ENCODE data around the gene NXPH3.

NXPH3 gene

DNA sequence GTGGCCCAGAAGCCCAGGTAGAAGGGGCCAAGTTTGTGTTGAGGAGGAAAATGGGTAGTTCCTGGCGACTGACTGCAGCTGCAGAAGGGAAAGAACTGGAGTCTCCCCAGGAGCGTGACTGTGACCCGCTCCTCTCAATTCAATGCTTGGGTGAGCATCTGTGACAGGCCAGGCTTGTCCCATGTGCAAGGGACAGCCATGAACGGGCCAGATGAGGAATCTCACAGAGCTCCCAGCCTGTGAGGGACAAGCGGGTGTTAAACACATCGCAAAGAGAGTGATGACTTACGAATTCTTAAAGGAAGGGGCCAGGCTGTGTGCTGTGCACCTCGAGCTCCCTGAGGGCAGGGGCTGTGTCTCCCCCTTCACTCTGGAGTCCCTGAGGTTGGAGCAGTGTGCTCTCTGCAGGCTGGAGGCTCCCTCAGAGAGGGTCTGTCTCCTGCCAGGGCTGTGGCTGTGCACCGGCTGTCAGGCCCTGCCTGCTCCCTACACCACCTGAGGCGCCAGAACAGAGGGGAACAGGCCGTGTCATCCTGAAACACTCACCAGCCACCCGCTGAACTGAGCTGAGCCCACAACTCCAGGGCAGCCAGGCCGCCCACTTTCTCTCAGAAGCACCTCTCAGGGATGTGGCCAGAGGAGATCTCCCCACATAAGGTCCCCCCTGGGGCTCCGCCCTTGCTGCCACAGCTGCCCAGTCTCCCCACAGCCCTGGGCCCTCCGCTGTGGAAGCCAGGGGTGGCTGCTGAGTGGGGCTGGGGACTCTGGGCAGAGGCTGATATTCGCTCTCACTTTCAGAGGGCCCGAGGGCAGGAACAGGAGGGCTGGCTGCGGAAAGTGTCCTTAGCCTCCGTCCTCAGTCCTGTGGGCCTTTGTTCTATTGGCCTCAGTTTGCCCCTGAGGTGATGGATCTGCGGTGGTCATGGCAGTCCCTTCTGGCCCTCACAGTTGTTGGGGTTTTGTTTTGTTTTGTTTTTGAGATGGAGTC, 25.7 kb upstream of the NXPH3 start:
- TF ChIP-seq GATA2 (IDR thresholded peaks at IDR 0.05; ENCODE audit: low read depth, low read length) = no peak
- no peak for TF ChIP-seq GATA3 (IDR thresholded peaks at IDR 0.05; ENCODE audit: low read depth, low read length)

DNA sequence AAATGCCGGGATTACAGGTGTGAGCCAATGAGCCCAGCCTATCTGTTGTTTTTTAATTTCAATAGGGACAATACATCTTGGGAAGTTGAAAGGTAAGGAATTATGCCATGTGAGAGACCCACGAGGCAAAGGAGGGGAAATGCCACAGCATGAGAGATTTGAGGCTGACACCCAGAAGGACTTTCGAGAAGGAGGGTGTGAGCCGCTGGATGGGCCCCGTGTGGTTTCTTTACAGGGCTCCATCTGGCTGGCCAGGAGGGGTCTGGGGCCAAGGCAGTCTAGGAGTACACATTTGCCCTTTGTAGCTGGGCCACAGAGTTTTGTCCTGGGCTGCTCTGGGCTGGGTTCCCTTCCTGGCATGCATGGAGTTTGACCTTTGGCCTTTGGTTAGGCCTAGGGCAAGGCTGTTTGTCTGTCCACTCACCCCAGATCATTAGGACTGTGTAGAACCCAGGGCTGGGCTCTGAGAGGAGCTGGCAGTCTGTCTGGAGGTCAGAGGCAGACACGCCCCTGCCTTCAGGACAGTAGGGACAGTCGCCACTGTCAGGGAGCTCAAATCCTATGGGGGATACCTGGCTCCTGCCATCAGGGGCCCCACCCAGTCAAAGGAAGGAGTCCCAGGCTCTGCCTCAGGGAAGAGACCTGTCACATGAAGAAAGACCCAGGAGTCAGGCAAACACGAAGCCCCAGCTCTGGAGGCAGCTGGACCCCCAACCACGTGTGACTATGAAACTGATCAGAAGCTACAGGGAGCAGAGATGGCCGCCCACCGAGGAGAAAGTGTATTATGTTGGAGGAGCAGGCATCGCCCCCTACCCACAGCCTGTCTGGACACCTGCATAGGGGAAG, 24.2 kb upstream of the NXPH3 start:
- TF ChIP-seq GATA2 (IDR thresholded peaks at IDR 0.05; ENCODE audit: low read depth, low read length) = no peak

DNA sequence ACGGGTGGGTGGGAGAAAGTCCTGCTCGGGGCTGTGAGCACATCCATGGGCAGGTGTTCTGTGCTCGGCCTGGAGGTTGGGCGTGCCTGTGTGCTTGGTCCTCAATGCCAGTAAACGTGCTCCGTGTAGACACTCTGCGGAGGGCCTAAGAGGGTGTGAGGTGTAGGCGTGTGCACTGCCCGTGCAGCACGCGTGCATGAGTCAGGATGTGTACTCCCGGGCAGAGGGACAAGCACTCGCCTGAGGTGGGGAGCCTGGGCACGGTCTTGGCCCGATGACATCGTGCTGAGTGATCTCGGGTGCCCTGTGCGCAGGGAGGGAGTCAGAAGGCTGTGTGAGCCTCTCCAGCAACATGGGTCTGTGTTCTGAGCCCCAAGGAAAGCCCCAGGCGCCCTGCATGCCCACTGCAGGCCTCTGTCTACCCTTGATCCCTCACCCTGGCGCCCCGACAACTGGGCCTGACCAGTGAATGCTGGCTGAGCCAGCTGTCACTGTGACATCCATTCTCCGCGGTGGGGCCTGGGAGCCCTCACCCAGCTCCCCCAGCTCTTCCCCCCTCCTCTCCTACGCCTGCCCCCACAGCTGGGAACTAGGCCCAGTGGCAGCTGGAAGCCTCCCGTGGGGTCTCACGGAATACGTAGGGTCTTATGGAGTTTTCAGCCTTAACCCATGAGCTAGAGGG, 23.5 kb upstream of the NXPH3 start:
- TF ChIP-seq GATA3 (IDR thresholded peaks at IDR 0.05; ENCODE audit: low read depth, low read length) = no peak
- no peak for TF ChIP-seq GATA2 (IDR thresholded peaks at IDR 0.05; ENCODE audit: low read depth, low read length)

DNA sequence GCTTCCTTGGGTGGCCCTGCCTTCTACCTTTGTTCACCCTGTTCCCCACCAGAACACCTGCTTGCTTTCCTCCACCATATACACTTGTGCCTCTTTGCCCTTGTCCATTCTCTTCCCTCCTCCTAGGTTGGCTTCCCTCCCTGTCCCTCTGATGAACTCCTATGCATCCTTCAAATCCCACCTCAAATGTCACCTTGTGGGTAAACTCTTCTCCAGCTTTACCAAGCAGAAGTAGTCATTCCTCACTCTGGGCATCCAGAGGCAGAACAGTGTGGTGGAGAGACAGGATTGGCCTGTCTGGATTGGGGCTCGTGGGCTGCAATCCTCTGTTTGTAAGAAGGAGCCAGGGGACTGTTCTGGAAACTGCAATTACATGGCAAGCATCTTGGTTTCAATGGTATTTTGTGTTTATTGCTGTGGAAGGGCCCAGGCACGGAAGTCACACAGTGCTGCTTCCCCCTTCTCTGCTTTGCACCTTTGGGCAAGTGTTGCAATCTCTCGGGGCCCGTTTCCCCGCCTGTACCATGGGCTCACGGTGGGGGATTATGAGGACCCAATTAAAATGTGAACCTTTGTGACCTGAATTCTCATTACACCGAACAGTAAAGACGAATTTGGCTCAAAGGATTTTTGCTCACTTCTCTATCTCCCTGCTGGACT, 21.9 kb upstream of the NXPH3 start:
- TF ChIP-seq GATA2 (IDR thresholded peaks at IDR 0.05; ENCODE audit: low read depth, low read length) = no peak
- TF ChIP-seq GATA3 (IDR thresholded peaks at IDR 0.05; ENCODE audit: low read depth, low read length) = no peak

DNA sequence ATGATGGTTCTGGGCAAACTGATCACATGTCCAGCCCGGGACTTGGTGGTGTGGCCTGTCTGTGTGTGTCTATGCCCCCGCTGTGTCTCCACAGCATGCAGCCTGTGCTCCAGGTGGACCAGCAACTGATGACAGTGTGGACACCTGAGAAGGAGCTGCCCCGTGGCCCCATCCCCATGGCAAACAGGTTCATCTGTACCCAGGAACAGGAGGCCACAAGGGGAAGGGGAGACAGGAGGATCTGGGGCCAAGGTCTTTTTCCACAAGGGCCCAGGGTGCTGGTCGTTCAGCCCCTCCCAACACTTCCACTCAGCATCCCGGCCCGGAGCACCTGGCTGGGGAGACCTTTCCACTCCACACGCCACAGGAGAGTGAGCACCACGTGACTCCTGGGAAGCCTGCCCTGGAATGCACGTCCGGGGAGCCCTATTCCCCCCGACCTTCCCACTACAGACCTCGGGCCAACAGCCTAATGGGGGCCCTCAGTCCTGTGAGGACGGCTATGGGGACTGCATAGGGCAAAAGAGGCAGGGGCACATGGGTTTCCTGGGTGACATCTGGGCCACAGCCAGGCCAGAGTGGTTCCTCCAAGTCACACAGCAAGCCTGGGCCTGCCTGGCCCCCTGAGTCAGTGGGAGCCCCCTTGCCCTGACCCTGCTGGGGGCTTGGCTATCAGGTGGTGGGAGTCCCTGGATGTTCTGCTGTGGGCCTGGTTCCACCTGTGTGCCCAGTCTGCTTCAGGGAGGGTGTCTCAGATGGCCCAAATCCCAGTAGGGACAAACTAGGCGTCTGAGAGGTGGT, 20.8 kb upstream of the NXPH3 start:
- TF ChIP-seq GATA2 (IDR thresholded peaks at IDR 0.05; ENCODE audit: low read depth, low read length) (no peak), GATA3 (IDR thresholded peaks at IDR 0.05; ENCODE audit: low read depth, low read length) (no peak)

DNA sequence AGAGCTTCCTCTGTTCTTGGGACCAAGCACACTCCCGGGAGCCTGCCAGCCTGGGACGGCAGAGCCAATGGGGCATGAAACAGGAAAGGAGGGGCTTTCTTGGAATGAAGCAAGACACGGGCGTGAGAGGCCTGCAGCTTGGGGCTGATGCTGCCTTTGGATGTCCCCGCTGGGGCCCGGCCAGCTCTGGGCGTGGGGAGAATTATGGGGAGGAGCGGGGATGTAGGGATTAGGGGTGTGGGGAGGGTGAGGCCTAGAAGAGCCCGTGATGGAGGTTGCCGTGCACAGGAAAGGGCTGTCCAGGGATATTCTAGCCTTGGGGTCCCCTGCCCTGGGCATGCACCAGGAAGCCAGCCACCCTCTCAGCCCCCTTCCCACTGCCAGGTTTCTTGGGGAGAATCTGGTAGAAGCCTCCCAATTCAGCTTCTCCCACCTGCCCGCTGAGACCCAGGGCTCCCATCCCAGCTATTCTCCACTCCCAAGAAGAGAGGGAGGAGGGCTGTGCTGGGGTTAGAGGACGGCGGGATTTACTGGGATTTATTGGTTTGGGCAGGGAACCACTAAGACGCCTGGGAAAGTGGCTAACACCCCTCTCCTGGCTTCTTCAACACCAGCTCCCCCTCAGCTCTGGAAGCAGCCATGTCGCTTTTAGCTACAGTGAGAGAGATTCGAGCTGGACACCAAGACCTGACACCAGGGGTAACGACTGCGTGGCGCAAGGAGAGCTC, 20.0 kb upstream of the NXPH3 start:
- TF ChIP-seq GATA3 (IDR thresholded peaks at IDR 0.05; ENCODE audit: low read depth, low read length) (no peak), GATA2 (IDR thresholded peaks at IDR 0.05; ENCODE audit: low read depth, low read length) (no peak)

DNA sequence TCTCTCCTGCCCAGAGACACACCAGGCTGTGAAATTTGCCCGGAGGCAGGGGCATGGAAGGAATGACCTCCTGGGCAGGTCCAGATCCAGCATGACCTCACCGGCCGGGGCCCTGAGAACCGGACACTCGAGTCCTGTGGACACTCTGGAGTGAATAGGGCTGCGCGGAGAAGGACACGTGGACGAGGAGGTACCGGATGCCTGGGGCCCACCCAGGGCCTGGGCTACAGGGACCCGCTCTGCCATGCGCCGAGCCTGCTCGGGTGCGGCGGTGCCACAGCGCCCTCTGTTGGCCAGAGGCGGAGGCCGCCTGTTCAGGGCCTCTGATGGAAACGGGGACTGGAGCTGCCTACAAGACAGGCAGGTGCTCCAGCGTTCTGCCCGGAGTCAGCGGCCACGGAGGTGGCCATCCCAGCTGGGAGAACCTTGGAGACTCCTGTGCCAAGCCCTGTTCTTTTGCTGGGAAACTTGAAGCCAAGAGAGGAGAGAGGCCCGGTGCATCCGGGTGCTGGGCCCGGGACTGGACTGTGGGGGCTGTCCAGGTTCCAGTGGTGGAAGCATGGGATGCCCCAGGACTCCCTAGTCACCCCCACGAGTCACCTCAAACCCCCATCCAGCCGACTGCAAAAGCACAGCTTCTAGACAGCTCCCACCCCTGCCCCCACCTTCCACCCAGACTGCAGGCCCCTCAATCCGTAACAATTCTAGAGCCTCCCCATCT, 19.3 kb upstream of the NXPH3 start:
- TF ChIP-seq GATA3 (IDR thresholded peaks at IDR 0.05; ENCODE audit: low read depth, low read length) (no peak), GATA2 (IDR thresholded peaks at IDR 0.05; ENCODE audit: low read depth, low read length) (no peak)

DNA sequence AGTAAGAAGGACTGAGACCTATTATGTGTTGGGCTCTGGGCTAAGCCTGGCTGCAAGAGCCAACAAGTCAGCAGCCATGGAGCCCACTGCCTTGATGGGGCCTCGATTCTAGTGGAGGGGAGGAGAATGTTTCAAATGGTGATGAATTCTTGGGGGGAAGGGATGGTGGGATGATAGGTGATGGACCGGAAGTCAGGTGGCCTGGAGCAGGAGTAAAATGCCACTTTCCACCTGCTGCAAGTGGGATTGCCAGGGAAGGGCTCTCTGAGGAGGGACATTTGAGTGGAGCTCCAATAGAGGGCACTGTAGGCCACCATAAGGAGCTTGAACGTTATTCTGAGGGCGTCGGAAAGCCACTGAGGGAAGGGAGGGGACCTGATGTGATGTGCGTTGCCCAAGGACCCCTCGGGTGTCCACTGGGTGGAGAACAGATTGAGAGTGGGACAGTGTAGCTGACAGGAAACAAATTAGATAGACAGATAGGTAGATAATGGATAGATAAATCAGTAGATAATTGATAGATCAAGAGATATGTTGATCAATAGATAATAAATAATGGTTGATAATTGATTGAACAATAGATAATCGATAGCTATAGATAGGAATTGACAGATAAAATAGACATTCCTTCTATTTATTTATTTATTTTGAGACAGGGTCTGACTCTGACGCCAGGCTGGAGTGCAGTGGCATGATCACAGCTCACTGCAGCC, 18.2 kb upstream of the NXPH3 start:
- TF ChIP-seq GATA2 (IDR thresholded peaks at IDR 0.05; ENCODE audit: low read depth, low read length) (peak; percentile 60), GATA3 (IDR thresholded peaks at IDR 0.05; ENCODE audit: low read depth, low read length) (no peak)

DNA sequence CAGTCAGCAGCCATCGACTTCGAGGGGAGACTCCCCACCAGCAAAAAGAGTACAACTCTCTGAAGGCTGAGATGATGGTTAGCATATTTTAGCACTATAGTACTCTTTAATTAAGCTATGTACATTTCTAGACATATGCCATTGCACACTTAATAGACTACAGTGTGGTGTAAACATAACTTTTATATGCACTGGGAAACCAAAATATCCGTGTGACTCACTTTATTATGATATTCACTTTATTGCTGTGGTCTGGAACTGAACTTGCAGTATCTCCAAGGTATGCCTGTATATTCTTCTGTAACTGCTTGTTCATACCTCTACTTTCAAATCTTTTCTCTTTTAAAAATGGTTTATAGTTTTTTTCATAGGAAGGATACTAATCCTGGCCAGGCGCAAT, 11.0 kb upstream of the NXPH3 start:
- no peak for TF ChIP-seq GATA3 (IDR thresholded peaks at IDR 0.05; ENCODE audit: low read depth, low read length)
- no peak for TF ChIP-seq GATA2 (IDR thresholded peaks at IDR 0.05; ENCODE audit: low read depth, low read length)

DNA sequence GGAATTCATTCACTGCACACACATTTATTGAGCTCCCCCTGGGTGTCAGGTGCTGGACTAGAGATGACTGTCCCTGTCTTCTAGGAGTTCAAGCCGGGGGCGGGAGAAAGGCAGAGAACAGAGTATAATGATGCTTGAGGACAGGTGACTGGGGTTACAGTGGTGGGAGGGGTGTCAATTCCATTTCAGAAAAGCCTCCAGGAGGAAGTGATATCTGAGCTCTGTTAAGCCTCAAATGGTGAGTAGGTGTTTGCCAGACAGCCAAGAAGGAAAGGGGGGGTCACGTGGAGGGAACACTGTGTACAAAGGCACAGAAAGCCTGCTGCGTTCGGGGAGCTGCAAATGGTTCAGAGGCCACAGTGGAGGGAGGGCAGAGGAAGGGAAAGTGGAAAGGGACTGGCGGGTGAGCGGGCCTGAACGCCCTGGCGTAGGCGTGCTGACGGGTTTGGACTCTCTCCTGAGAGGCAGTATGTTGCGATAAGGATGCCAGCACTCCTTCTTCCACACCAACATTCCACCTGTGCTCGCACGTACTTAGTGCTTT, 9.7 kb upstream of the NXPH3 start:
- no peak for TF ChIP-seq GATA2 (IDR thresholded peaks at IDR 0.05; ENCODE audit: low read depth, low read length)
- TF ChIP-seq GATA3 (IDR thresholded peaks at IDR 0.05; ENCODE audit: low read depth, low read length) = no peak

DNA sequence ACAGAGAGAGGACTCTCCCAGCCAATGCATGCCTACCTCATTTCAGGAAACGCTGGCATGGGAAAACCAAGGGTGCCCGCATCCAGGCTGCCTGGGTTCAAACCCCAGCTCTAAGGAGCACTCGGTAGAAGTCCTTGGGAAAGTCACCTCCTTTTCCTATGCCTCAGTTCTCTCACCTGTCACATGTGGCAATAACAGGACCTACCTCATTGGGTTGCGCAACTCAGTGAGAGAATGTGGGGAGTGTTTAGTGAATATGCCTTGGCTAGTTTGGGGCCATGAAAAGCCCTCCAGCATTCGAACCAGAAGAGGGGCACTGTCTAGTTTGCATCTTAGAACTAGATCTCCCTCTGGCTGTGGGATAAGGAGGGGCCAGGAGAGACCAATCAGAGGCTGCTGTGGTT, 9.0 kb upstream of the NXPH3 start:
- TF ChIP-seq GATA3 (IDR thresholded peaks at IDR 0.05; ENCODE audit: low read depth, low read length) = no peak
- TF ChIP-seq GATA2 (IDR thresholded peaks at IDR 0.05; ENCODE audit: low read depth, low read length) = no peak

All from SH-SY5Y (cell line).